NCI-H2081 (cell line): ENCODE results near the gene RCAN3.

Experiments
- DNase-seq, 2 experiments: peaks; one replicate each; lab custom pipeline; 2025; lab: John Stamatoyannopoulos, UW

Gene RCAN3

GRCh38 chr1:24578846-24579245, 76.2 kb downstream of the RCAN3 start:
- no peak for DNase-seq

DNA sequence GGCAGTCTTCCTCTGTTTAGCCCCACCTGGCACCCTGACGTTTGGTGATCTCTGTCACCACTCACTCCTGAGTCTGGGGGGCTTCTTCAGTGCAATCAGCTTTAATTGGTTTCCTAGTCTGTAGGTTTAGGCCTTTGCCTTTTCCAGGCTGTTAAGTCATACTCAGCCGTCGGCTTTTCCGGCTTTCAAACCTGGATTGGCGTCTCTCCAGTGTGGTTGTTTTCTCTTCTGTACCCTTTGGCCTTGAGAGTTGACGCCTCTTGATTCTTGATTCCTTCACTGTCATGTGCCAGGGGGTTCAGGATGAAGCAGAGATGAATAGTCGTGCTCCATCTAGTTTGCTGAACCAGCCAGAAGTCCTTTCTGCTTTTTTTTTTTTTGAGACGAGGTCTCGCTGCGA, 78.1 kb downstream of the RCAN3 start:
- DNase-seq, result no peak

GRCh38 chr1:24584171-24584647, 81.6 kb downstream of the RCAN3 start:
- no peak for DNase-seq

- no peak for DNase-seq
These were observed 83.5 kb downstream of the RCAN3 start for GRCh38 chr1:24586119-24586518.

GRCh38 chr1:24586970-24587820, 84.6 kb downstream of the RCAN3 start:
- peak; percentile 69 to 76 for DNase-seq

DNA sequence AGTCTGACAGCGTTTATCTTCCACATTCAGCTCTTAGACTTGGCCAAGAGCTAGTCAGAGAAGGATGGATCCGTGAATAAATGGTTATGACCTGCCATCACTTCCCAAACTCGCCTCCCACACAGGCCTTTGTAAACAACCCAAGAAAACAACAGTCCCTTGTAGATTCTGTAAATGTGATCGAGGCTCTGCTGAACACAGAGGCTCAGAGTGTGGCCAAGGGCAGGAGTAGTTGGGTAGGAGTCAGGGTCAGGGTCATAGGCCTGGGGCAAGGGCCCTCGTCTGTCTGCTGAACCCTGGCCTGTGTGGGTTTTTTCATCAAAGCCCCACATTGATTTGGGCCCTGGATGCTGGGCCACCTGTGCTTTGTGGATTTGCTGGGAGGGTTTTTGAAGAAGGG, 85.9 kb downstream of the RCAN3 start:
- DNase-seq, result no peak

- no peak for DNase-seq
These were observed 86.6 kb downstream of the RCAN3 start for GRCh38 chr1:24589200-24589599.
